HT-29 (cell line): ENCODE data around the gene PRKAR1A. TPM values are rescaled to one million over a fixed set of nuclear protein-coding genes. Genes with fewer than 3 reads are reported as not detected.
"Not testable (repeated sequence)": the region's sequence is repeated elsewhere in the genome, so short reads cannot be mapped to it uniquely, and the experiment has no call there.

Experiments used
- DNase-seq: peaks from one replicate; pipeline ENCODE4 v3.0.0-alpha.2; 2015; ENCODE audit warnings: low spot score
- total RNA-seq: library from RNA; depleted of rRNA; stranded (reverse); fragments of >200 nt; shearing (Covaris generic); gene quantifications from 2 replicates; pipeline ENCODE4 v1.2.3, GENCODE V29; 2014

The PRKAR1A gene
- total RNA-seq, 1 experiment from 2014 or later: 86.4 TPM

GRCh38 chr17:68578236-68578635 is 66.0 kb downstream of the PRKAR1A start:
- no peak for DNase-seq

- no peak for DNase-seq
These were observed 67.1 kb downstream of the PRKAR1A start for GRCh38 chr17:68579194-68579927.

GRCh38 chr17:68580236-68580770 is 68.1 kb downstream of the PRKAR1A start:
- no peak for DNase-seq

- DNase-seq: no peak
These were observed 69.8 kb downstream of the PRKAR1A start for GRCh38 chr17:68581863-68582645.

GRCh38 chr17:68582867-68583266 is 70.6 kb downstream of the PRKAR1A start:
- not testable (repeated sequence) for DNase-seq

- DNase-seq: no peak
These were observed 72.5 kb downstream of the PRKAR1A start for GRCh38 chr17:68584581-68585303.

GRCh38 chr17:68585643-68586042 is 73.4 kb downstream of the PRKAR1A start:
- DNase-seq: no peak

- DNase-seq: no peak
These were observed 74.8 kb downstream of the PRKAR1A start for GRCh38 chr17:68587026-68587425.

GRCh38 chr17:68587847-68588246 is 75.6 kb downstream of the PRKAR1A start:
- no peak for DNase-seq

- no peak for DNase-seq
These were observed 76.1 kb downstream of the PRKAR1A start for GRCh38 chr17:68588362-68588761.

GRCh38 chr17:68589086-68589485 is 76.9 kb downstream of the PRKAR1A start:
- no peak for DNase-seq

- DNase-seq: no peak
These were observed 79.4 kb downstream of the PRKAR1A start for GRCh38 chr17:68591583-68591982.

GRCh38 chr17:68592009-68592408 is 79.8 kb downstream of the PRKAR1A start:
- no peak for DNase-seq

- no peak for DNase-seq
These were observed 80.7 kb downstream of the PRKAR1A start for GRCh38 chr17:68592682-68593641.

GRCh38 chr17:68594552-68594951 is 82.3 kb downstream of the PRKAR1A start:
- no peak for DNase-seq

GRCh38 chr17:68595496-68595895 is 83.3 kb downstream of the PRKAR1A start:
- DNase-seq: no peak

GRCh38 chr17:68595986-68596385 is 83.8 kb downstream of the PRKAR1A start:
- DNase-seq: no peak

- no peak for DNase-seq
These were observed 84.2 kb downstream of the PRKAR1A start for GRCh38 chr17:68596411-68596945.

- DNase-seq: no peak
These were observed 85.8 kb downstream of the PRKAR1A start for GRCh38 chr17:68598074-68598473.

GRCh38 chr17:68598545-68598961 is 86.3 kb downstream of the PRKAR1A start:
- DNase-seq: no peak

GRCh38 chr17:68599091-68599490 is 86.9 kb downstream of the PRKAR1A start:
- no peak for DNase-seq
